H1 (cell line): Measurements from ENCODE around the gene IFNGR1. TPM values are rescaled to one million over a fixed set of nuclear protein-coding genes. Genes with fewer than 3 reads are reported as not detected.

Experiments used
- CBX5 ChIP-seq: fragments of 300-800, 300-1000 bp; sonication (generic); IDR thresholded peaks from 2 replicates; pipeline ENCODE4 v1.7.1; 2016; ENCODE audit warnings: antibody characterized with exemption, low read length, low read depth
- EGR1 ChIP-seq: IDR thresholded peaks from 2 replicates; pipeline ENCODE4 v1.6.1; 2011; ENCODE audit warnings: low read depth, low read length, borderline replicate concordance
- PHF8 ChIP-seq: fragments of 200-600 bp; sonication (generic); conservative IDR thresholded peaks from 2 replicates; pipeline ENCODE4 v1.7.1; 2012; ENCODE audit warnings: low read depth, mild to moderate bottlenecking, inconsistent platforms, low read length, moderate library complexity
- RAD21 ChIP-seq, 2 experiments: IDR thresholded peaks in 1 of 2; conservative IDR thresholded peaks in 1 of 2; 2 replicates each; pipeline ENCODE4 v1.6.1; 2011; ENCODE audit warnings: low read depth in 2 of 2, low read length in 2 of 2, improper control_type of control experiment in 1 of 2, inconsistent platforms in 1 of 2, mild to moderate bottlenecking in 1 of 2, moderate library complexity in 1 of 2
- SP2 ChIP-seq: IDR thresholded peaks from 2 replicates; pipeline ENCODE4 v1.6.1; 2012; ENCODE audit warnings: mild to moderate bottlenecking, low read length, inconsistent platforms
- TAF7 ChIP-seq: optimal IDR thresholded peaks from 2 replicates; pipeline ENCODE3; 2011; ENCODE audit warnings: low read depth, mild to moderate bottlenecking, inconsistent platforms, low read length, moderate library complexity, borderline replicate concordance
- YY1 ChIP-seq: IDR thresholded peaks from 2 replicates; pipeline ENCODE4 v1.6.1; 2011; ENCODE audit warnings: low read depth, mild to moderate bottlenecking, low read length
- polyA plus RNA-seq, 7 experiments: library from polyadenylated mRNA; depleted of rRNA in 3 of 7; stranded (reverse) in 5 of 7; unstranded in 2 of 7; fragments of >200 nt in 5 of 7; fragments of 200-250 nt in 2 of 7; gene quantifications; 1 replicate in 5 of 7; 2 replicates in 1 of 7; 4 replicates in 1 of 7; pipeline versions ENCODE4 v1.2.1 to v1.2.3, GENCODE V29; 2011 to 2013; ENCODE audit warnings: missing spikeins in 2 of 7, mixed read lengths in 2 of 7
- total RNA-seq: library from RNA; stranded (reverse); fragmentation: NEBNext Ultra II Directional; extraction: Animal tissue kit (Norgen Biotek cat#: 25700); gene quantifications from 2 replicates; pipeline ENCODE4 v1.2.1, GENCODE V29; 2021
- TF ChIP-seq, protein P1 (sequence below): IDR thresholded peaks from 2 replicates; pipeline ENCODE4 v1.6.1; 2012; ENCODE audit warnings: inconsistent platforms

The IFNGR1 gene
- total and polyA plus RNA-seq, 2 of the 8 experiments (the other 6 are each of a cell fraction or from before 2014, with no cell fraction given), result 9.7 to 20.9 TPM

DNA sequence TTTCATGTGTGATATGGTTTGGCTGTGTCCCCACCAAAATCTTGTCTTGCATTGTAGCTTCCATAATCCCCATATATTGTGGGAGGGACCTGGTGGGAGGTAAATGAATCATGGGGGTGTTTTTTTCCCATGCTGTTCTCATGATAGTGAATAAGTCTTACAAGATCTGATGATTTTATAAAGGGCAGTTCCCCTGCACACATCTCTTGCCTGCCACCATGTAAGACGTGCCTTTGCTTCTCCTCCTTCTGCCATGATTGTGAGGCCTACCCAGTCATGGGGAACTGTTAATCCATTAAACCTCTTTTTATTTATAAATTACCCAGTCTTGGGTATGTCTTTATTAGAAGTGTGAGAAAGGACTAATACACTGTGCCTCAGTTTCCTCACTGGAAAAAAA is 41.6 kb downstream of the IFNGR1 start (continued):
- TF ChIP-seq SP2 (no peak), EGR1 (no peak), PHF8 (no peak), TAF7 (no peak), RAD21 (IDR thresholded peaks at IDR 0.05 in 1 of 2, conservative IDR thresholded peaks at IDR 0.05 in 1 of 2; ENCODE audit: low read depth in 2 of 2, low read length in 2 of 2) (no peak), CBX5 (no peak), YY1 (no peak)
- TF ChIP-seq, protein P1, sequence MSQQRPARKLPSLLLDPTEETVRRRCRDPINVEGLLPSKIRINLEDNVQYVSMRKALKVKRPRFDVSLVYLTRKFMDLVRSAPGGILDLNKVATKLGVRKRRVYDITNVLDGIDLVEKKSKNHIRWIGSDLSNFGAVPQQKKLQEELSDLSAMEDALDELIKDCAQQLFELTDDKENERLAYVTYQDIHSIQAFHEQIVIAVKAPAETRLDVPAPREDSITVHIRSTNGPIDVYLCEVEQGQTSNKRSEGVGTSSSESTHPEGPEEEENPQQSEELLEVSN, result no peak
